ENCODE measurements around the gene NIFK. TPM values are rescaled to one million over a fixed set of nuclear protein-coding genes. Genes with fewer than 3 reads are reported as not detected.
A peak's percentile ranks its signal among the peaks of the same experiment; 100 is the strongest.
"Not testable (repeated sequence)": the region's sequence is repeated elsewhere in the genome, so short reads cannot be mapped to it uniquely, and the experiment has no call there.

Gene NIFK
- total RNA-seq, 2 donors from 2014 or later, result 118 to 137 TPM

DNA sequence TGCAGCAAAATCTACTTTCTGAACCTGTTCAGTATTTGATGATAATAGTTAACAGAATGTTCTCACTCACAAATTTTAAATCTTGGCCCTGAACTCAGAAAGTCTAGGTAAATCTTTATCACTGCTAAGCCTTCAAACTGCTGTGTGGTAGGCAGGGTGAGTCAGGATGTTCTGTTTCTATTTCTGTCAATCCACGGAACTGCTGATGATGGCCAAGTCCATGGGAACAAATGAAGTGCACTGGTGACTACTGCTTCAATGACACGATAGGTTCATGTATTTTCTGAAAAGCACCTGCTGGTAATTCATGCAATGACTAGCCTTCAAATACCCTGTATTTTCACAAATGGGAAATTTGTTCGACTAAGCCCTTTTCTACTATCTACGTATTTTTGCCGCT lies 14.2 kb downstream of the NIFK start:
- peaks cover 44% of the 10 kb centered on the region for H3K4me1 Mint-ChIP-seq (ENCODE audit: low read depth)
- no peaks in the 10 kb centered on the region for H3K9me3 Mint-ChIP-seq
- peaks cover 4% of the 10 kb centered on the region in 2 donors for H3K36me3 Mint-ChIP-seq (ENCODE audit: insufficient read depth in 2 of 2)
- DNase-seq (peak; percentile 57 to 60), ATAC-seq (replicated peaks in 1 of 2) (peak; percentile 95)
- H3K27me3 Mint-ChIP-seq (ENCODE audit: low read depth), result no peaks in the 10 kb centered on the region
- H3K4me3 Mint-ChIP-seq, result peak overlapping the region; percentile 66 to 82
- H3K27ac Mint-ChIP-seq, result peak overlapping the region; percentile 99

DNA sequence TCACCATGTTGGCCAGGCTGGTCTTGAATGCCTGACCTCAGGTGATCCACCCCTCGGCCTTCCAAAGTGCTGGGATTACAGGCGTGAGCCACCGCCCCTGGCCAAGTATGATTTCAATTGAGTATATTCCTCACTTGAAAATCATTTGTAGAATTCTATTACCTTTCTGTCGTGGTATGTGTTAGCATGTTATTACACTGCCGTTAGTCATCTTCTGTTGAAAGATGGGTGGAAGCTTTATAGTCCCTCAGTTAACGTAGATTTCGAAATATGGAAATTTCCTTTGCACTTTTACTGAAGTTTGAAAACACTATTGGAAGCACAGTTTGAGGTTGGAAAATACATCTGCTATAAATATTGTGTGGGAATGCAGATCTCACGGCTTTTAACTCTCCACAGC lies 14.7 kb downstream of the NIFK start:
- Mint-ChIP-seq H3K27ac (peak overlapping the region; percentile 99), H3K9me3 (no peaks in the 10 kb centered on the region), H3K27me3 (ENCODE audit: low read depth) (no peaks in the 10 kb centered on the region), H3K4me1 (ENCODE audit: low read depth) (peaks cover 38% of the 10 kb centered on the region), H3K36me3 (ENCODE audit: insufficient read depth in 2 of 2) (peaks cover under 1% of the 10 kb centered on the region in 2 donors), H3K4me3 (peak overlapping the region; percentile 66 to 82)
- DNase-seq (peak; percentile 31 to 39), ATAC-seq (replicated peaks in 1 of 2) (peak; percentile 76 to 78)

DNA sequence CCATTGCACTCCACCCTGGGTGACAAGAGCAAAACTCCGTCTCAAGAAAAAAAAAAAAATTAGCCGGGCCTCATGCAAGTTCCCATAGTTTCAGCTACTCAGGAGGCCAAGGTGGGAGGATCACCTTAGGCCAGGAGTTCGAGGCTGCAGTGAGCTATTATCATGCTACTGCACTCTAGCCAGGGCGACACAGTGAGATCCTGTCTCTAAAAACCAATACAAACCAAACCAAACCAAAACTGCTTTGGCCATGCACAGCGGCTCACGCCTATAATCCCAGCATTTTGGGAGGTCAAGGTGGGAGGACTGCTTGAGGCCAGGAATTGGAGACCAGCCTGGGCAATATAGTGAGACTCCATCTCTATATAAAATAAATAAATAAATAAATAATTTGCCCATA lies 19.1 kb downstream of the NIFK start:
- no peaks in the 10 kb centered on the region for H3K27me3 Mint-ChIP-seq (ENCODE audit: low read depth)
- DNase-seq, result no peak
- H3K27ac Mint-ChIP-seq, result no peak overlapping the region
- H3K9me3 Mint-ChIP-seq, result no peaks in the 10 kb centered on the region
- H3K36me3 Mint-ChIP-seq (ENCODE audit: insufficient read depth in 2 of 2), result no peaks in the 10 kb centered on the region
- ATAC-seq (replicated peaks in 1 of 2), result no peak
- H3K4me3 Mint-ChIP-seq, result no peak overlapping the region
- peaks cover 27% of the 10 kb centered on the region for H3K4me1 Mint-ChIP-seq (ENCODE audit: low read depth)

DNA sequence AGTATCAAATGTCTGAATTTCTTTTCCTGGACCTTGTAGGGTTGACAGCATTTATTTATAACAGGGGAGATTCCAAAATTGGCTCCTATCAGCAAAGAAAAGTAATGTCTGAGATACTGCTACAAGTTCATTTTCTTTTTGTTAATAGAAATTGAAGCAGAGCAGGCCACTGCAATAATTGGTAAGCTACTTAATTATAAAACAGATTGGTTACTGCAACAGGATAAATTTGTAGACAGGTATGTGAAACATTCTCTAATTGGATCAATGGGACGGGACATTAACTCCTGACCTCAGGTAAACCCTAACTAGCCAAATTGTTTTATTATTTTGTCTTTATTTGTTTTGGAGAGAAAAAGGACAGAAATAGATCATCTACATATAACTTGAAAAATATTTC lies 20.5 kb downstream of the NIFK start:
- ATAC-seq (replicated peaks in 1 of 2) (no peak), DNase-seq (no peak)
- Mint-ChIP-seq H3K9me3 (no peaks in the 10 kb centered on the region), H3K4me1 (ENCODE audit: low read depth) (peaks cover 13% of the 10 kb centered on the region), H3K27ac (no peak overlapping the region), H3K4me3 (no peak overlapping the region), H3K36me3 (ENCODE audit: insufficient read depth in 2 of 2) (no peaks in the 10 kb centered on the region), H3K27me3 (ENCODE audit: low read depth) (no peaks in the 10 kb centered on the region)

DNA sequence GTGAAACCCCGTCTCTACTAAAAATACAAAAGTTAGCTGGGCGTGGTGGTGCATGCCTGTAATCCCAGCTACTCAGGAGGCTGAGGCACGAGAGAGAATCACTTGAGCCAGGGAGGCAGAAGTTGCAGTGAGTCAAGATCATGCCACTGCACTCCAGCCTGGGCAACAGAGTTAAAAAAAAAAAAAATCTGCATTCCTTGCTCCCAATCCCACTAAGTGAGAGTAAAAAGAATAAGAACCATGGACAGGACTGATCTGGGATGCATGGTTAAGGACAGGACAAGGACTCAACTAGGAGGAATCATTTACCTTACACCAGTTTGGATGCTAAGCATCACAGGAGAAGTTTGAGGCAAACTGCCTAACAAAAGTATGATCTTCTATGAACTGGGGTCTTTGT lies 25.2 kb downstream of the NIFK start:
- not testable (repeated sequence) for H3K36me3 Mint-ChIP-seq (ENCODE audit: insufficient read depth in 2 of 2); H3K27ac Mint-ChIP-seq; H3K4me3 Mint-ChIP-seq; ATAC-seq (replicated peaks in 1 of 2); H3K27me3 Mint-ChIP-seq (ENCODE audit: low read depth); H3K4me1 Mint-ChIP-seq (ENCODE audit: low read depth); H3K9me3 Mint-ChIP-seq; DNase-seq

DNA sequence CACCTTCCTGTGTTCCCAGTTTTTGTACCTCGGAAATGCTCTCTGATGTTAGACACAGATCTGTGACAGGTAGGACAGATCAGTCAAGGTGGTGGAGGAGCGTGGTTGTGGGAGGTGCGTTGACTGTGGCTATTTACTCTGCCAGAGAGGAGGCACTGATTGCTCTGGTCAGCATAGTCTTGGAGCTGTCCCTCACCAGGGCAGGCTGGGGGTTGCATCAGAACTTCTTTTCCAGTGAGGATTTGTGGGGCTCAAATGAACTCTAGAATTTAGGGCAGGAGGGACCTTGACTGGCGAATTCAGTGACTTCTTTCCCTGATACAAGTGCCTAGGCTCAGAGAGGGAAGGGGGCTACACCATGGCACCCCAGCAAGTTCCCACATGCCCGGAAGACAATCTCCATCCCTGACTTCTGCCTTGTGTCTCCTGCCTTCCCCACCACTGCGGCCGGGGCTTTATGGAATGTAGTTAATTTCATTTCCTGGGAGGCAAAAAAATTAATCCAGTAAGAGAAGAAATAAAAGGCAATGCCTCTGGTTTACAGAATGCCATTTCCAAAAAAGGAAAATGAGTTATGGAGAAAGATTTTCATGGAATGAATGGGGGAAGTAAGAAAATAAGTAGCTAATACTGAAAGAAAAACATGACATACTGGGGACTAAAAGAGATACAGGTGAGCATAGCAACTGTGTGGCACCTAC lies 26.1 kb downstream of the NIFK start:
- Mint-ChIP-seq H3K9me3 (no peaks in the 10 kb centered on the region), H3K4me3 (no peak overlapping the region), H3K4me1 (ENCODE audit: low read depth) (no peaks in the 10 kb centered on the region), H3K27ac (no peak overlapping the region), H3K27me3 (ENCODE audit: low read depth) (no peaks in the 10 kb centered on the region), H3K36me3 (ENCODE audit: insufficient read depth in 2 of 2) (no peaks in the 10 kb centered on the region)
- ATAC-seq (replicated peaks in 1 of 2), result no peak
- no peak for DNase-seq

DNA sequence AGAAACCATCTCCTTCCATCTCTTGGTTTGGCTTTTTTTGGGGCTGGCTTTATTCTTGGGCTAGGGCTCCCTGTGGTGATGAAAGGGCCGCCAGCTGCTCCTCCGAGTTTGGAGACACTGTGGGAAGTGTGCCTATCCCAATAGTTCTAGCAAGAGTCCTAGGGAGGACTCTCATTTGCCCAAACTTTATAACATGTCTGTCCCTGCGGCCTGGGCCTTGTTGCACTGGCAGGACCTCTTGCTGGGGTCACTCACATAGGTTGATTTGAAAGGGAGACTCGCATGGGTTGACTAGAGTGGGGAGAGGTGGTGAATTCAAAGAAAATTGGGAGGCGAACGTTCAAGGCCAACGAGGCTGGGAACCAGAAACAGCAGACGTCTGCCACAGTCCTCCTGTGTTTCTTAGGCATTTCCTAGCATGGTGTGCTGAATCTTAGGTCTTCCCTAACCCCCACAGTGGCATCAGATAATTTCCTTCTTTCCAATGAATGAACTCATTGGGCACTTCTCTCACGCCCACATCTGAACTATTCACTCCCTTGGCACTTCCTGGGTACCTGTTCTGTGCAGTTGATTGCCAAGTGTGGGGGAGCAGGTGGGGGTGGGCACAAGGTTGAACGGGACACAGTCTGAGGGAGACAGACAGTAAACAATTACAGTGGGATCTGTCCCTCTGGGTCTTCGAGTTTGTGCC lies 26.8 kb downstream of the NIFK start:
- Mint-ChIP-seq H3K4me3 (no peak overlapping the region), H3K36me3 (ENCODE audit: insufficient read depth in 2 of 2) (no peaks in the 10 kb centered on the region), H3K27ac (no peak overlapping the region), H3K4me1 (ENCODE audit: low read depth) (no peaks in the 10 kb centered on the region), H3K27me3 (ENCODE audit: low read depth) (no peaks in the 10 kb centered on the region), H3K9me3 (no peaks in the 10 kb centered on the region)
- no peak for ATAC-seq (replicated peaks in 1 of 2)
- DNase-seq, result no peak

DNA sequence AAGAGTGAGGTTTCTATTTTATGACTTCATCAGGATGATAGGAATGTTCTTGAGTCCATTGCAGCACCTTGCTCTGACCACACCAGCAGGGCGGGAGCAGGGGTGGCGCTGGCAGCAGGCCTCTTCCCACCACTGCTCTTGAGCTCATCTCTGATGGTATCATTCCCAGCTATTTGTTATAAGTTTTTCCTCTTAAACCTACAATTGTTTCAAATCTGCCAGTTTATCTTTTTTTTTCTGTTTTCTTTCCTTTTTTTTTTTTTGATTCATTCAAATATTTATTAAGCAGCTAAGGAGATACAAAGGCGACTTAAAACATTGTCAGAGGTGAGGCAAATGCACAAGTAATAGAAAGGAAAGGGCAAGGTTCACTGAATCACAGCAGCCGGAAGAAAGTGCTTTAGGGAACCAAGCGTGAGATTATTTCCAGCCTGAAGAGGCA lies 28.7 kb downstream of the NIFK start:
- no peaks in the 10 kb centered on the region for H3K9me3 Mint-ChIP-seq
- no peaks in the 10 kb centered on the region for H3K27me3 Mint-ChIP-seq (ENCODE audit: low read depth)
- no peaks in the 10 kb centered on the region for H3K36me3 Mint-ChIP-seq (ENCODE audit: insufficient read depth in 2 of 2)
- no peak overlapping the region for H3K27ac Mint-ChIP-seq
- no peak overlapping the region for H3K4me3 Mint-ChIP-seq
- H3K4me1 Mint-ChIP-seq (ENCODE audit: low read depth), result no peaks in the 10 kb centered on the region
- ATAC-seq (replicated peaks in 1 of 2) (no peak), DNase-seq (no peak)

DNA sequence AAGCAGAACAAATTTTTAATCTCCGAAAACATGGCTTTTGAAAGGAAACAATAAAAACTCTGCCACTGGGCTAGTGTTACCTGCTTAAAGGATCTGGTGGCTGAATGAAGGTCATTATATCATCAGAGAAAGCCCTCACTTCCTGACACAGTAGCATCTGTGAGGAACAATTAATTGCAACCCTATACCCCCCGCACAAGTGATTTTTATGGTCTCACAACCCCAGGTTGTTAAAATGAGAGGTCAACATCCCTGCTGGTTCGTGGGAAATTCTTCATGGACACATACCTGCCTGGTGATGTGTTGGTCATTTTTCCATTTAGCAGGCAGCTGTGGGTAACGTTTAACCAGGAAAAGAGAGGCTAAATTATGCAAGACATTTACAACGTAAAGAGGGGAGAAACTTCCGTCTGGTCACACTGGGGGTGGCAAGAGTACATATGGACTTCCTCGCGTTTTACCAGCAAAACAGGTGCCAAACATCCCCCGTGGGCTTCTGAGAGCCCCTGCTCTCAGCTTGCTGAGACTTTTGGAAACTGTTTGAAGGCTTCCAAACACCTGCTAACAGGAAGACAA lies 29.2 kb downstream of the NIFK start:
- DNase-seq, result no peak
- H3K27me3 Mint-ChIP-seq (ENCODE audit: low read depth), result no peaks in the 10 kb centered on the region
- H3K4me3 Mint-ChIP-seq, result no peak overlapping the region
- H3K9me3 Mint-ChIP-seq, result no peaks in the 10 kb centered on the region
- no peaks in the 10 kb centered on the region for H3K36me3 Mint-ChIP-seq (ENCODE audit: insufficient read depth in 2 of 2)
- ATAC-seq (replicated peaks in 1 of 2), result no peak
- H3K4me1 Mint-ChIP-seq (ENCODE audit: low read depth), result peaks cover 3% of the 10 kb centered on the region
- no peak overlapping the region for H3K27ac Mint-ChIP-seq

DNA sequence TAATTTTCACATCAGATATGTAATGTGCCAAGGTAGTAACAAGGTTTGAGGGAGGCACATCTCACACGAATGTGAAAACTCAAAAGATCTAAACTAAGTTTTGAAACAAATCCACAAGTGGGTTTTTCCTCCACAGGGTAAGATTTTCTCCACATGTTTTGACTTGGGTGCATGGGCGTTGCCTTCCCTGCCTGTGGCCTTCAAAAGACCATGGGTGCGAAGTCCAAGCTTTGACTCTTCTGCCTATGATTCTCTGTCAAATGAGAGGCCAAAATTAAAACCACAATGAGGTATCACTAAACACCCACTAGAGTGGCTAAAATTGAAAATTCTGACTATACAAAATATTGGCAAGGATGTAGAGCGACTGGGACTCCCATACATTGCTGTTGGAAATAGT lies 30.7 kb downstream of the NIFK start:
- Mint-ChIP-seq H3K9me3 (no peaks in the 10 kb centered on the region), H3K4me3 (no peak overlapping the region), H3K36me3 (ENCODE audit: insufficient read depth in 2 of 2) (no peaks in the 10 kb centered on the region), H3K4me1 (ENCODE audit: low read depth) (peaks cover 18% of the 10 kb centered on the region), H3K27ac (no peak overlapping the region), H3K27me3 (ENCODE audit: low read depth) (no peaks in the 10 kb centered on the region)
- DNase-seq (no peak), ATAC-seq (replicated peaks in 1 of 2) (no peak)

DNA sequence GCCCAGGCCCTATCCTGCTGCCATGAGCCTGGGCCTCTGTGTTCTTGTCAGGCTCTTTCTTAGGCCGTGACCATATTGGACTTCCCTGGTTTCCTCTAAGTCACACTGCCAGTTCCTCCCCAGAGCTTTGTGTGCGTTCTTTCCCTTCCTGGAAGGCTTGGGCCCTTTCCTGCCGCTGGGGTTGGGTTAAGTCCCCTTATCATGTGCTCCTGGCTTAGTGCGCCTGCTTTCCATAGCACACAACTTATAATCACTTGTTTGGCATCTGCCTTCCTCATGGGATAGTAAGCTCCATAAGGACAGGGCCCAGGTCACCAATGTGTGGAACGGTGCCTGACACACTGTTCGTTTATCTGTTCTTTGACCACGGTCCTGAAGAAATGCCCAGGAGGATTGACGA lies 31.3 kb downstream of the NIFK start:
- H3K4me1 Mint-ChIP-seq (ENCODE audit: low read depth), result peaks cover 24% of the 10 kb centered on the region
- H3K9me3 Mint-ChIP-seq, result no peaks in the 10 kb centered on the region
- DNase-seq (no peak), ATAC-seq (replicated peaks in 1 of 2) (no peak)
- H3K4me3 Mint-ChIP-seq, result no peak overlapping the region
- H3K27ac Mint-ChIP-seq, result no peak overlapping the region
- H3K27me3 Mint-ChIP-seq (ENCODE audit: low read depth), result no peaks in the 10 kb centered on the region
- no peaks in the 10 kb centered on the region for H3K36me3 Mint-ChIP-seq (ENCODE audit: insufficient read depth in 2 of 2)

DNA sequence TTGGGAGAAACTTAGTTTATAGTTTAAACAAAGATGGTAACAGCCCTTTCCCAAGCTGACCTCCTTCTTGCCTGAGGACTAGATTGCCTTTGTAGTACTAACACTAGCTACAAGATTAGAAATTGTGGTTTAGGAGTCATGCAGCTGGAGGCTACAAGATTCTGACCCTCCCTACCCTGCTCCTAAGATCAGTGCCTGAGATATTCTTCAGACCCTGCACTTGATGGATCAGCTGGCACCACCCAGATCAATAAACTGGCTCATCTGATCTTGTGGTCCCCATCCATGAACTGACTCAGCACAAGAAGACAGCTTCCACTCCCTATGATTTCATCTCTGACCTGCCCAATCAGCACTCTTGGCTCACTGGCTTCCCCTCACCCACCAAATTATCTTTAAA lies 34.9 kb downstream of the NIFK start:
- peak overlapping the region in 1 of 2 donors; percentile 56 for H3K4me3 Mint-ChIP-seq

DNA sequence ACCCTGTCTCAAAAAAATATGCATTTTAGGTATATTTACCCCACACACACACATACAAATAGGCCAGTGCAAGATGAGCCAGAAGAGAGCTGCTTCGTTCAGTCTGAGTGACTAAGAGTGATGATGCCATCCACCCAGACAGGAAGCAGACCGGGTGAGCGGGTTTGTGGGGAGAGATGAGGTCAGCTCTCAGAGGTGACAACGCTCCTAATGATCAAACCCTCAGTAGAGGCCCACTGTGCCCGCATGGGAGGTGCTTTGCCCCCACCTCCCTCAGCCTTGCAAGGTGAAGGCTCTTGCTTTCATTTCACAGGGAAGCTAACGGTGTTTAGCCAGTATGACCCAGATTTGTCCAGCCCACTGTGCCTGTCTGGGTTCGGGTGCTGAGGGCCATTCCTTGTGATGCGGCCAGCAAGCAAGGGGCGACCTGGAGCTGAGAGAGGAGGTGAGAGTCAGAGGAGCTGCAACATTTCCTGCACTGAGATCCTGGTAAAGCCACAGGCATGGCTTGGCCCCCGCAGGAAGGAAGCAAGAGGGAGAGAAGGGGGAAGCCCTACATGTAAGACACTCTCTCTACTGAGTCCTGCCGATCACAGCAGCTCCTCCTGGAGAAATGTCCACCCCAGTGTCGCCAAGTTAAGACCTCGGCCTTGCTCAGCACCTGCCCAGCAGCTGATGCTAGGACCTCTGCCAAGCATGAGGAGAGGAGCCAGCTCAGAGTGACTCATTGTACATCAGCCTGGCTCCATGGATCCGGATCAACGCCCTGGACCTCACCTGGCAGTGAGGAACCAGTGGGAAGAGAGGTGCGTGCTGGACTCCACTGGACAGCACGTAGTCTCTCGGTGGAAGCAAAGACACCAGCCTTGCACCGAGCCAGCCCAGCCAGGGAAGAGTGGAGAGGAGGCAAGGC lies 37.0 kb downstream of the NIFK start:
- Mint-ChIP-seq H3K36me3 (ENCODE audit: insufficient read depth in 2 of 2) (no peaks in the 10 kb centered on the region), H3K4me1 (ENCODE audit: low read depth) (peaks cover 54% of the 10 kb centered on the region), H3K27me3 (ENCODE audit: low read depth) (no peaks in the 10 kb centered on the region), H3K27ac (peak overlapping the region; percentile 93), H3K9me3 (no peaks in the 10 kb centered on the region), H3K4me3 (peak overlapping the region; percentile 91 to 97)
- ATAC-seq (replicated peaks in 1 of 2) (peak; percentile 98 to 99), DNase-seq (peak; percentile 88 to 92)

More for the DNA sequence above, 34.9 kb downstream of the NIFK start:
- not testable (repeated sequence) for H3K36me3 Mint-ChIP-seq (ENCODE audit: insufficient read depth in 2 of 2); DNase-seq; H3K9me3 Mint-ChIP-seq; ATAC-seq (replicated peaks in 1 of 2); H3K27ac Mint-ChIP-seq; H3K27me3 Mint-ChIP-seq (ENCODE audit: low read depth)
- peaks cover 54% of the 10 kb centered on the region for H3K4me1 Mint-ChIP-seq (ENCODE audit: low read depth)
